ENCODE results near the gene NDRG2.

NDRG2 gene

DNA sequence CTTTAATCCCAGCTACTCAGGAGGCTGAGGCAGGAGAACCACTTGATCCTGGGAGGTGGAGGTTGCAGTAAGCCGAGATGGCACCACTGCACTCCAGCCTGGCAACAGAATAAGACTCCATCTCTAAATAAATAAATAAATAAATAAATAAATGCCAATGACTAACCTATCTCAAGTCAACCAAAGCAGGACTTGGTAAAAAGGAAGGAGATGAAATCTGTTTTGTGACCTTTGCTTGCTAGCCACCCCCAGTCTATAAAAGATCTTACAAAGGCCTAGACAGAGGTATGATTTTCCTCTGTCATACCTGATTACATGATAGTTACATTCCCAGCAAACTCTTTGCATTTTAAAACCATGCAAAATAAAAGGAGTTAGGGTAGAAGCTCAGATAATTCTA is 48.6 kb downstream of the NDRG2 start:
- TF ChIP-seq, protein P1, sequence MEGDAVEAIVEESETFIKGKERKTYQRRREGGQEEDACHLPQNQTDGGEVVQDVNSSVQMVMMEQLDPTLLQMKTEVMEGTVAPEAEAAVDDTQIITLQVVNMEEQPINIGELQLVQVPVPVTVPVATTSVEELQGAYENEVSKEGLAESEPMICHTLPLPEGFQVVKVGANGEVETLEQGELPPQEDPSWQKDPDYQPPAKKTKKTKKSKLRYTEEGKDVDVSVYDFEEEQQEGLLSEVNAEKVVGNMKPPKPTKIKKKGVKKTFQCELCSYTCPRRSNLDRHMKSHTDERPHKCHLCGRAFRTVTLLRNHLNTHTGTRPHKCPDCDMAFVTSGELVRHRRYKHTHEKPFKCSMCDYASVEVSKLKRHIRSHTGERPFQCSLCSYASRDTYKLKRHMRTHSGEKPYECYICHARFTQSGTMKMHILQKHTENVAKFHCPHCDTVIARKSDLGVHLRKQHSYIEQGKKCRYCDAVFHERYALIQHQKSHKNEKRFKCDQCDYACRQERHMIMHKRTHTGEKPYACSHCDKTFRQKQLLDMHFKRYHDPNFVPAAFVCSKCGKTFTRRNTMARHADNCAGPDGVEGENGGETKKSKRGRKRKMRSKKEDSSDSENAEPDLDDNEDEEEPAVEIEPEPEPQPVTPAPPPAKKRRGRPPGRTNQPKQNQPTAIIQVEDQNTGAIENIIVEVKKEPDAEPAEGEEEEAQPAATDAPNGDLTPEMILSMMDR (conservative IDR thresholded peaks at IDR 0.05; ENCODE audit: low read depth): no peak
- DNase-seq (ENCODE audit: low spot score): no peak
- no peak overlapping the region for H3K27ac ChIP-seq
- POLR2A ChIA-PET (ENCODE audit: low non-redundant PET): no interaction called here
- CTCF ChIA-PET: no interaction called here

DNA sequence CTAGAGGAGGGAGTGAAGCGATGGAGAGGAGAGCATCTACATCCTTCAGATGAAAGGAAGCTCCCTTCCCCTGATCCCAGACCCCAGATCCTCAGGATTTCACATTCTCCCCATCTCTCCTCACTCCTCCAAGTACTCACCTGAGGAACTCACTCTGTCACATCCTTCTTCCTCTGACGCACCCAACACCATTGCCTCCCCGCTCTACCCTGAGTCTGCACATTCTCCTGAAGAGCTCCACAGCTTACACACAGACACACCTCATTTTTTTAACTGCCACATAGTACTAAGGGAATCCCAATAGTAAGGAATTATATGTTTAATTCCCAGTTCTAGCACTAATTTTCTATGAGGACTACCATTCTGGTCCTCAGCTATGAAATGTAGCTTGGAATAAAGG is 51.4 kb downstream of the NDRG2 start:
- POLR2A ChIA-PET (ENCODE audit: low non-redundant PET): no interaction called here
- TF ChIP-seq, protein P1 (conservative IDR thresholded peaks at IDR 0.05; ENCODE audit: low read depth): no peak
- CTCF ChIA-PET: interaction anchor here (0.6 to 1.1 kb wide), 2 partner anchors 118 to 119 kb away, joined by 3 read pairs; no protein-coding TSS in a partner anchor
- H3K27ac ChIP-seq: no peak overlapping the region
- no peak for DNase-seq (ENCODE audit: low spot score)

DNA sequence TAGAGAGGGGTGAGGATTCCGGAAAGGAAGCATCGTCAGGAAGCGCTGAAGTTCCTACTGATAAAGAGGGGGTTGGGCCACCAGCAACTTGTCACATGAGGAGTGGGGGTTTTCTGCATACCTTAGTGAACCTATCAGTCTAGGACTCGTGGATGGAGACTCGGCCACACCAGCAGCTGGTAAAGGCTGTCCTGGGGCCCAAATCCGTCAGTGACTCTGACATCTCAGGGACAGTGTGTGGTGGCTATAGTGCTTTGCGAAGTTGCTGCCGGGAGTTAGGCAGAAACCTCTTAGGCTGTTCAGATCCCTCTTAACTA is 53.2 kb downstream of the NDRG2 start:
- no peak for DNase-seq (ENCODE audit: low spot score)
- POLR2A ChIA-PET (ENCODE audit: low non-redundant PET): interaction anchor here (1.0 kb wide), 1 partner anchor 116 kb away, joined by 3 read pairs; no protein-coding TSS in a partner anchor
- CTCF ChIA-PET: interaction anchor here (0.6 to 1.9 kb wide), 18 partner anchors 9 to 628 kb away, joined by 3 to 19 read pairs (median 6); partner anchors contain the start of genes APEX1, OSGEP and PARP2
- TF ChIP-seq, protein P1 (conservative IDR thresholded peaks at IDR 0.05; ENCODE audit: low read depth): no peak; the same call in 1 of the 2 replicates
- H3K27ac ChIP-seq: peak overlapping the region; percentile 44

DNA sequence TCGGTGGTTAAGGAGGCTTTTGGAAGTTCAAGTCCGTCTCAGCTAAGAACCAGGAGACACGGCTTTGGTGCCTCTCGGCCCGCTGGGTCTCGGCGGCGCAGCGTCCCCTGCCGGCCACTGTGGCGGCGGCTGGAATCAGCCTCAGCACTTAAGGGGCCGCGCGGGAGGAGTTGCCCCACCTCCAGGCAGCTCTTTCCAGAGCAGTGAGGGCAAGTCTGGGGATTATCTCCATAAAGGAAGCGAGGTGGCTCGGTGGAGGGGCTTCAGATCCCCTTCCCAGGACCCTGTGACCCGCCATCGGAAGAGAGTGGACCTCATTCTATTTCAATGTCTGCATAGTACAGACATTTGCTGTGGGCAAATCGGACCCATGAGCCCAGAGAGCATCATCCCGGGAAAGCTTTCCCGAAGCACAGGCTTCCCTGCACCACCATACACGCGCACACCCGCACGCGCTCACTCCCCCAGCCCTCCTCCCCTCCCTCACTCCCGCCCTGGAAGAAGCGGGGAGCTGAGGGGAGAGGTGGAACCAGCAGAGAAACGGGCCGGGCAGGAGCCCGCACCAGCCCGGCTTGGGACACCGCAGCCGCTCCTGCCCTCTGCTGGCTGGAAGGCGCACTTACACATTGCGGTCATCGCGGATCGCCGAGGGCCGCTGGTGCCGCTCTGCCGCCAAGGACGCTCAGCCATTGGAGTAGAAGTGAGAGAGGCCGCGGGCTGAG is 53.7 kb downstream of the NDRG2 start:
- ChIA-PET CTCF (interaction anchor here (0.6 to 1.9 kb wide), 29 partner anchors 8 to 1296 kb away, joined by 3 to 19 read pairs (median 5); partner anchors contain the start of genes APEX1 and OSGEP), POLR2A (ENCODE audit: low non-redundant PET) (interaction anchor here (1.0 kb wide), 1 partner anchor 115 kb away, joined by 3 read pairs; no protein-coding TSS in a partner anchor)
- TF ChIP-seq, protein P1 (conservative IDR thresholded peaks at IDR 0.05; ENCODE audit: low read depth): peak; percentile 93
- DNase-seq (ENCODE audit: low spot score): peak; percentile 72
- H3K27ac ChIP-seq: peak overlapping the region; percentile 44

DNA sequence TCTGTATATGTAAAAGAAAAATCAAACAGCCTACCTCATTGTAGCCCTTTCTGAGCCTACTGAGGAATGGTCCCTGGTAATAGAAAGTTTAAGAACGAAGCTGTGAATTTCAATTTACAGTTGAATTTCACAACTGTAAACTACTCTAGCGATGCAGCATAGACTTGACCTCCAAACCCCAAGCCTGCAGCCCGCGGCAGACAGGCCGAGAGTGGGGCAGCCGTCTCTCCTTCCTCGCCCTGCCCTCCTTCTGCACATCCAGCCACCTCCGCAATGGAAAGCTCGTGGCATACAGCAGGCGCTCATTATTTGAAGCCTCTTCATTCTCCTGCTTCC is 54.2 kb downstream of the NDRG2 start:
- CTCF ChIA-PET: interaction anchor here (0.6 to 1.8 kb wide), 19 partner anchors 8 to 435 kb away, joined by 3 to 19 read pairs (median 4); no protein-coding TSS in a partner anchor
- no peak overlapping the region for H3K27ac ChIP-seq
- POLR2A ChIA-PET (ENCODE audit: low non-redundant PET): no interaction called here
- TF ChIP-seq, protein P1 (conservative IDR thresholded peaks at IDR 0.05; ENCODE audit: low read depth): no peak
- DNase-seq (ENCODE audit: low spot score): no peak

DNA sequence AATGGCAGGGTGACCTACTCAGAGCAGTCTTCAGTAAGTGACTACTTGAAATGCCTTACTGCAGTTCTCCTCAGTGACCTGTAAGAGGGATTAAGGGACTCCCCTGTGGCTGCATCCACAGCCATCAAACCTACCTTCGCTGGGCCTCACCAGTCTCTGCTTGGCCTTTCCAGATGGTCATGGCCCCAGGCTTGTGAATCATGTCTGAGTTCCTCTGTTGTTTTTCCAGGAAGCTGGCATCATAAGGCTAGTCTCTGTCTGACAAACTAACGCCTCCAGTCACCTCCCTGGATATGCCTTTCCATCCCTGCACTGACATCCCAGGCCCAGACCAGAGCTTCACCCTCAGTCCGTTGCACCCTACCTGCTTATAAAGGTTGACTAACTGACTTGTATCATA is 55.5 kb downstream of the NDRG2 start:
- TF ChIP-seq, protein P1 (conservative IDR thresholded peaks at IDR 0.05; ENCODE audit: low read depth): no peak
- no peak for DNase-seq (ENCODE audit: low spot score)
- H3K27ac ChIP-seq: no peak overlapping the region
- ChIA-PET POLR2A (ENCODE audit: low non-redundant PET) (no interaction called here), CTCF (no interaction called here)

All from RWPE1 (cell line).